K562 (cell line): ENCODE measurements around the gene SOX8. TPM values are rescaled to one million over a fixed set of nuclear protein-coding genes. Genes with fewer than 3 reads are reported as not detected.
A peak's percentile ranks its signal among the peaks of the same experiment; 100 is the strongest.

ENCODE experiments used
- ATAC-seq: fragments of 200-7000 bp; cut with Tn5 transposase; 3 replicates; pipeline ENCODE4 v1.9.1; 2020; ENCODE audit warnings: moderate library complexity
- BruUV-seq: library from RNA; stranded (reverse); fragments of 400-500 nt; replicated peaks from 2 replicates; lab custom pipeline; 2021; lab: Mats Ljungman, UMichigan
- CTCF ChIA-PET: fragments of 300-600 bp; formaldehyde crosslinking; extraction: SDS; loops from one replicate; lab custom pipeline; 2021; ENCODE audit warnings: low intra/inter-chr PET ratio; lab: Yijun Ruan, JAX
- POLR2A ChIA-PET: fragments of 300-600, 350-650 bp; sonication (Branson Sonifier 250); formaldehyde crosslinking; extraction: SDS; loops from one replicate; lab custom pipeline; 2021; ENCODE audit warnings: antibody characterized with exemption, inconsistent platforms; lab: Yijun Ruan, JAX
- DNase-seq, 4 experiments: peaks; one replicate each; pipeline versions ENCODE4 v3.0.0 to v3.0.0-alpha.2; 2011 to 2018; ENCODE audit warnings: low spot score in 3 of 4, mixed read lengths in 3 of 4; ENCODE audit errors: extremely low read depth in 1 of 4
- FAIRE-seq: peaks from 2 replicates; lab custom pipeline; 2011; peaks lifted over from hg19 to GRCh38; lab: Jason Lieb, UNC
- H2AFZ ChIP-seq: 2 replicates; pipeline ENCODE4 v1.6.0; 2011; ENCODE audit warnings: low read depth, low read length, control low read depth, inconsistent platforms
- H3K27ac ChIP-seq: fragments of 200-600 bp; 3 replicates; pipeline ENCODE4 v1.8.0; 2011; ENCODE audit warnings: low read depth, mild to moderate bottlenecking, control low read depth, inconsistent platforms, low read length, moderate library complexity, mixed read lengths; ENCODE audit errors: extremely low read depth
- H3K27me3 ChIP-seq, 2 experiments: fragments of 300-600 bp in 1 of 2; 2 replicates in 1 of 2; 3 replicates in 1 of 2; pipeline versions ENCODE4 v1.6.0 to v1.8.0; 2011; ENCODE audit warnings: inconsistent platforms in 2 of 2, low read length in 2 of 2, mild to moderate bottlenecking in 1 of 2, mixed read lengths in 1 of 2, moderate library complexity in 1 of 2; ENCODE audit not compliant: control insufficient read depth in 2 of 2, insufficient read depth in 2 of 2
- H3K36me3 ChIP-seq: fragments of 300-600 bp; 3 replicates; pipeline ENCODE4 v1.8.0; 2011; ENCODE audit warnings: mild to moderate bottlenecking, low read length, inconsistent platforms; ENCODE audit not compliant: control insufficient read depth, insufficient read depth
- H3K4me1 ChIP-seq, 2 experiments: fragments of 200-600 bp in 1 of 2; replicated peaks in 1 of 2; 2 replicates in 1 of 2; 3 replicates in 1 of 2; pipeline versions ENCODE4 v1.5.1 to v1.8.0; 2011; ENCODE audit warnings: inconsistent platforms in 2 of 2, low read length in 2 of 2, mild to moderate bottlenecking in 1 of 2, mixed read lengths in 1 of 2, moderate library complexity in 1 of 2; ENCODE audit not compliant: control insufficient read depth in 2 of 2, insufficient read depth in 2 of 2
- H3K4me2 ChIP-seq: 2 replicates; pipeline ENCODE4 v1.6.1; 2011; ENCODE audit warnings: low read length, control low read depth, inconsistent platforms, mixed read lengths; ENCODE audit not compliant: insufficient read depth
- H3K4me3 ChIP-seq: fragments of 200-600 bp; sonication (generic), shearing (Covaris generic); 2 replicates; pipeline ENCODE4 v1.5.1; 2016; ENCODE audit warnings: control low read depth, inconsistent platforms
- H3K79me2 ChIP-seq: fragments of 200-600 bp; 3 replicates; pipeline ENCODE4 v1.8.0; 2011; ENCODE audit warnings: low read length, inconsistent platforms; ENCODE audit not compliant: control insufficient read depth, insufficient read depth
- H3K9ac ChIP-seq, 2 experiments: 2 replicates each; pipeline versions ENCODE4 v1.6.0 to v1.6.1; 2011; ENCODE audit warnings: low read depth in 2 of 2, low read length in 2 of 2, control low read depth in 1 of 2, inconsistent platforms in 1 of 2, mild to moderate bottlenecking in 1 of 2, mixed read lengths in 1 of 2; ENCODE audit not compliant: insufficient read depth in 1 of 2
- H3K9me1 ChIP-seq: one replicate; pipeline ENCODE4 v1.6.0; 2011; ENCODE audit warnings: inconsistent platforms, mild to moderate bottlenecking, low read length, moderate library complexity; ENCODE audit not compliant: control insufficient read depth, insufficient read depth
- H3K9me3 ChIP-seq: replicated peaks from 2 replicates; pipeline ENCODE4 v1.5.1; 2011; ENCODE audit warnings: low read depth, low read length, inconsistent platforms; ENCODE audit not compliant: control insufficient read depth, insufficient read depth
- H4K20me1 ChIP-seq: replicated peaks from 2 replicates; pipeline ENCODE4 v1.6.1; 2011; ENCODE audit warnings: low read length, inconsistent platforms, mixed read lengths; ENCODE audit not compliant: control insufficient read depth, insufficient read depth
- CBFA2T3 ChIP-seq: fragments of 450-650 bp; IDR thresholded peaks from 2 replicates; pipeline ENCODE4 v1.6.1; 2017
- CREB5 ChIP-seq: fragments of 250-450 bp; sonication (Bioruptor Pico); IDR thresholded peaks from 2 replicates; pipeline ENCODE4 v1.5.0; 2020; ENCODE audit warnings: mild to moderate bottlenecking
- GABPB1 ChIP-seq: sonication (generic); formaldehyde crosslinking; IDR thresholded peaks from 2 replicates; pipeline ENCODE4 v1.8.0; 2022; ENCODE audit warnings: mild to moderate bottlenecking, missing genetic modification reagents
- ZBTB12 ChIP-seq: fragments of 250-450 bp; sonication (Bioruptor Pico); IDR thresholded peaks from 2 replicates; pipeline ENCODE4 v1.4.0; 2020
- ZNF561 ChIP-seq: fragments of 450-650 bp; formaldehyde crosslinking; conservative IDR thresholded peaks from 2 replicates; pipeline ENCODE4 v1.4.0; 2020; ENCODE audit warnings: mild to moderate bottlenecking, moderate library complexity
- WGBS: fragments of 100-300 bp; shearing (Covaris generic); methylation state at CpG from one replicate; pipeline ENCODE4 v1.1.6; 2016; ENCODE audit warnings: low coverage, mixed read lengths; ENCODE audit not compliant: insufficient coverage; ENCODE audit errors: missing lambda C conversion rate; 5-methylcytosine and 5-hydroxymethylcytosine counted together
- in situ Hi-C: fragments of 300-500 bp; cut with MboI; formaldehyde crosslinking; loops from 4 replicates; pipeline ENCODE4 v1.15.0; 2018; ENCODE audit warnings: inconsistent platforms, mixed read lengths
- intact Hi-C: fragments of 100-400 bp; cut with micrococcal nuclease; formaldehyde crosslinking; loops from 2 replicates; pipeline ENCODE4 v1.14.2; 2022
- polyA plus RNA-seq, 8 experiments: library from polyadenylated mRNA; depleted of rRNA in 4 of 8; stranded (reverse) in 5 of 8; unstranded in 3 of 8; fragments of >200 nt; fragmentation: Nextera tagmentation in 2 of 8; fragmentation: Illumina TruSeq in 1 of 8; extraction: Ambion mirVana in 2 of 8; extraction: Trizol in 1 of 8; gene quantifications; 2 replicates each; pipeline versions ENCODE4 v1.2.1 to v1.2.3, GENCODE V29; 2011 to 2014; ENCODE audit warnings: inconsistent platforms in 1 of 8, missing spikeins in 1 of 8
- total RNA-seq, 7 experiments: library from RNA; depleted of rRNA in 6 of 7; stranded (reverse); fragments of >200 nt in 6 of 7; fragmentation: Illumina TruSeq in 2 of 7; extraction: Trizol in 2 of 7; gene quantifications; 2 replicates each; pipeline versions ENCODE4 v1.2.1 to v1.2.3, GENCODE V29; 2011 to 2021; ENCODE audit warnings: low replicate concordance in 1 of 7

The SOX8 gene
- total and polyA plus RNA-seq, 9 of the 15 experiments (the other 6 are each of a cell fraction or from before 2014, with no cell fraction given) = 0.07 to 0.15 (median 0.15) TPM; not detected in 6

DNA sequence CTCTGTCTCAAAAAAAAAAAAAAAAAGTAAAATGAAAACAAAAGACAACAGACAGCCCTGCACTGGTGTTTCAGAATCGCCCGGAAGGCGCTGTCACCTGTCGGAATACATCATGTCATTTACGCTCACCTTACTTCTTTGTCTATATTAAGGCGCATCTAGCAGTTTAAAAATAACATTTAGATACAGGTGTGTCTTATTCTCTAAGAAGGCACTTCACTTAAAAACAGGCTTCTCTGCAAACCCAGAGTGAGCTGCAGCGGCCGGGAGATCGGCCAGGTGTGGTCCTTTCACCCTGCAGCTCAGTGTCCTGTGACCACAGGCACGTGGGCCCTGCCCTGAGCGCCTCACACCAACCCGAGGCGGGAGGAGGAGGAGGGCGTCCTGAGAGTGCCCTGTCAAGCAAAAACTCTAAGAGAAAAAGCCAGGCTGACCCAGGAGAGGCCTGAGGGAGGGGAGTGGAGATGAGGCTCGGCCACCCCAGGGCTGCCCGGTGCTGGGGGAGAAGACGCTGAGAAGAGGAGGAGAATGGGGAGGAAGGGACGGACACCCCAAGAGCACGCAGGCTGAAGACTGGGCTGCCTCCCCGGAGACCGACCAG, 7.5 kb upstream of the SOX8 start (continued):
- TF ChIP-seq CREB5 (CRISPR knock-in tag) = no peak
- TF ChIP-seq, all 486 proteins: peak for 0

DNA sequence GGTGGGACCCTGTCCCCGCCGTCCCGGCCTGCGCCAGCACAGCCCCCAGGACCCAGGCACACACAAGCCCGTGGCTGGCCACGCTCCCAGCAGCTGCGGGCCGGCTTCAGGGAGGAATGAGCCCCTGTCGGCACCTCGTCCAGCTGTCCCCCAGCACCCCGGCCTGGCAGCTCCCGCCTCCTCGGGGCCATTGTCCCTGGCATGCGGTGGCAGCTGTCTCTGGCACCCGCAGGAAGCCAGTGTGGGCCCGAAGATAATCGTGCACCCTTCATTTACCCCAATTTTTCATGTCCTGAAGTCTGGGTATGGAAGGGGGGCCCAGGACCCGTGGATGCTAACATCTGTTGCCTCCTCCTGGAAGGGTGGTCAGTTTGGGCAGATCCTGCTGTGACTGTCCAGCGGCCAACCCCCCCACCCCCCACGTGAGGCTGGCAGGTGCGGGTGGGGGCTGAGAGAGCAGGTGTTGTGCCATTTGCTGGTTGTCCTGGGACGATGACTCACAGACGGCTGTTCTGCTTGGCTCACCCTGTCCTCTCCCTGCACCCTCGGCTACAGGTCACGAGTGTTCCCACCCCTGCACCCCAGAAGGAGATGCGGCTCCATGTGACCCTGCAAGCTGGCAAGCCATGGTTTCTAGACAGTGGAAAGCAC, 6.8 kb upstream of the SOX8 start:
- intact Hi-C loops = no loop called here
- H3K27me3 ChIP-seq = peaks cover 43 to 81% of the 10 kb centered on the region in 2 experiments
- no peak for DNase-seq
- no peak overlapping the region for H2AFZ ChIP-seq
- H3K4me3 ChIP-seq = no peak overlapping the region
- POLR2A ChIA-PET = no interaction called here
- in situ Hi-C loops = no loop called here
- no peaks in the 10 kb centered on the region; the same call in 1 of the 2 replicates for H3K9me3 ChIP-seq
- no peak overlapping the region; a peak in 1 of 4 replicates for H3K9ac ChIP-seq
- no peak for ATAC-seq
- H3K9me1 ChIP-seq = no peaks in the 10 kb centered on the region
- 0 out of 2 replicates have a peak, but pooled peaks have one; percentile 3 for TF ChIP-seq CBFA2T3
- TF ChIP-seq ZNF561 (CRISPR knock-in tag) = no peak
- no peak for TF ChIP-seq ZBTB12
- TF ChIP-seq GABPB1 (CRISPR knock-in tag) = no peak
- 0 out of 3 replicates have a peak, but pooled peaks cover 8% of the 10 kb centered on the region for H3K79me2 ChIP-seq
- 5% methylated on average over 23 of the region's 26 CpGs for WGBS
- H3K4me2 ChIP-seq = no peak overlapping the region
- no peaks in the 10 kb centered on the region for H3K36me3 ChIP-seq
- H3K4me1 ChIP-seq = peaks cover 4 to 53% of the 10 kb centered on the region in 2 experiments; a peak in 3 of 5 replicates
- peaks cover 19% of the 10 kb centered on the region for H4K20me1 ChIP-seq
- FAIRE-seq = no peak
- H3K27ac ChIP-seq = no peak overlapping the region
- BruUV-seq = no TSS peak
- CTCF ChIA-PET = no interaction called here
